Measurements from ENCODE around the gene DRD2.
A peak's percentile ranks its signal among the peaks of the same experiment; 100 is the strongest.

Gene DRD2

DNA sequence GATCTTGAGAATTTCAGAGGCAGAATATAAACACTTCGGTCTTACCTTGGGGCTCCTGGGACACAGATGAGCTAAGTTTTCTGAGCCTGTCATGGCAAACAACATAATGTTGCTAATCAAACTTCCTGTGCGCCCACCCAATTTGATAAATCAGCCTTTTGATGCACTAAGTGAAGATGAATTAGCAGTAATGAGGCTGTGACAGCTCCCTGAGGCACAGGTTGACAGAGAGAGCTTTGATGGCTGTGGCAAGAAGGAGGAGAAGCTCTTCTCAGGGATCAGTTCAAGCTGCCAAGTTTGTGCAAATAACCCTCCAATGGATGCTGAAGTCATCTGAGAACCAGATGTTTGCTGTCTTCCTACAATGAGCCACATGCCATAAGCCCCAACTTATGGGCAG is 34.4 kb downstream of the DRD2 start:
- DNase-seq: no peak

DNA sequence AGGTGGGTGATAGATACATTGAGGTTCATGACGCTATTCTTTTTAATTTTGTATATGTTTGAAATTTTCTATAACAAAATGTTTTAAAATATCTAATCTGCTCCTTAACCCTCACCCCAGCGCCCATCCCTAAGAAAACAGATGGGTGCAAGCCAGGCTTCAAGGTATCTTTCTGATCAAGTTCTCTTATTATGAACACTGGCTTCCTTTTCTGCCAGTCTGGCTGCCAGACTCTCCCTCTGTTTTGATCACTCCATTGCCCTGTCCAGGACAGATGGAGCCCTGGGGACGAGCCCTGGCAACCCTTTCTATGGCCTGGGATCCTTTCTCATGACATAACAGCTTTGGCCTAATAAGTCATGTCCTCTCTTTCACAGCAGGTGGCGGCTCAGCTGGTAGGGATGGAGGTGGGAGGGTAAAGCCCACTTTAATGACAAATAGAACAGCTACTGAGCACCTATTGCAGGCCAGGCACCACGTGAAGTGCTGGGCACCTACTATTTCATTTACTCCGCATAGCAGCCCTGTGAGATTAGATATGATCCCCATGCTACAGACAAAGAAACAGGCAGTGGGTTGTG is 38.4 kb downstream of the DRD2 start:
- no peak for DNase-seq

DNA sequence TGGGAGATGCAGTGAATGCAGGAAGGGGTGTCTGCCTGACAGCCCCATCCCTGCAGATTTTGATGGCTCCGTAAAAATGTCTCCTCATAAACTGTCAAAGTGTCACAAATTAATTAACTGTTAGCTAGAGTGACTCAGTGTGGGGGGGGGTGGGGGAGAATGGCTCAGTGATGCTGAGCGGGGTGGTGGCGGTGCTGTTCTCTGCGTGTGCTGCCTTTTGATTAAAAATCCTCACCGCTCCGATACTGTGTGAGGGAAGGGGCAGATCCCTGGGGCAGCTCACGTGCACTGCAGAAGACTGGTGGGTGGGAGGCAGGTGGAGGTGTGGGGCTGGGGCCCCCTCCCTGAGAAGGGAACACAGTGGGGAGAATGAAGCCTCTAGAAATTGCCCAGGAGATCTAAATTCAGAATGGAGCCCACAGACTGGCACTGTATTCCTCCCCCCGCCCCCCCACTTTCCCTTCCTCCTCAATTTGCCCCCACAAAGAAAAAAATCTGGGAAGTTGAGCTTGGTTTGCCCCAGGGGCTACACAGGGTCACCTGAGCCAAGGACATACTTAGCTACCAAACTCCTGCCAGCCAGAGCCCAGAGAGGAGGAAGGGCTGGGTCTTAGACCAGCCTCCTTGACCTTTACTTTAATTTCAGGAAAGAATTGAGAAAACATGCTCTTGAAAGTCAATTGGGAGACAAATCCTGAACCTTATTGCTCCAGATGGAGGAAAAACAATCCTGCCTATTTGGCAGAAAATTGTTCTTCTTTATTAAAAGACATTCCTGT is 39.8 kb downstream of the DRD2 start:
- DNase-seq: no peak

DNA sequence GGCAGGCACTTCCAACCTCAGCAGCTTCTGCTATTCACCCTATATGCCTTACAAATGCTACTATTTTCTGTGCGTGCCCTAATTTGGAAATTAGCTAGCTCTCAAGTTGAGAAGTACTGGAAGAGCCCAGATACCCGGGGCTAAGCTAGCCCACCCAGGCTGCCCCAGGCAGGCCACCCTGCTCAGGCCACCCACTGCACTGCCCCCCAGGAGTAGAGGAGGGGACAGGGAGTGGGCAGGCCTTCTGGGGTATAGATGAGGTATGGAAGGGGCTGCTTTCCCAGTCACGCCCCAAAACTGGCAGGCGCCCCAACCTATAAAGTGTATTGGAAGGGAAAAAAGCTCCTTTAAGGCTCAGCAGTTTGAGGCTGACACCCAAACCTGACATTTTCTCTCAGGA is 43.5 kb downstream of the DRD2 start:
- DNase-seq: no peak

DNA sequence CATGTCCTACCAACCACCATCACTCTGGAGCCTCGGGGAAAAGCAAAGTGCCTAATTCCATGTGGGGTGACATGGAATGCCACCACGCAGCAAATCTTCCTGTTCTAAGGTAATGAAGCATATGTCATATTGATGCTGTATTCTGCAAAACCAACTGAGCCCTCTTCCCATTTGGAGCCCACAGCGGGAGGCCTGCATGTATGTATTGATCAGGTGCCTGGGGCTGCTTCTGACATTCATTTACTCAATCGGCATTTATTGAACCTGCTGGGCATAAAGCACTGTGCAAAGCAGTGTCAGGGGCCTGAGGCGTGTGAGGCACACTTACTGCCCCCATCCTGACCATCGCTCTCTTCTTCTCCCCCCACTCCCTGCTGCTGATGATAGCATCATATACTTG is 48.5 kb downstream of the DRD2 start:
- no peak for DNase-seq

DNA sequence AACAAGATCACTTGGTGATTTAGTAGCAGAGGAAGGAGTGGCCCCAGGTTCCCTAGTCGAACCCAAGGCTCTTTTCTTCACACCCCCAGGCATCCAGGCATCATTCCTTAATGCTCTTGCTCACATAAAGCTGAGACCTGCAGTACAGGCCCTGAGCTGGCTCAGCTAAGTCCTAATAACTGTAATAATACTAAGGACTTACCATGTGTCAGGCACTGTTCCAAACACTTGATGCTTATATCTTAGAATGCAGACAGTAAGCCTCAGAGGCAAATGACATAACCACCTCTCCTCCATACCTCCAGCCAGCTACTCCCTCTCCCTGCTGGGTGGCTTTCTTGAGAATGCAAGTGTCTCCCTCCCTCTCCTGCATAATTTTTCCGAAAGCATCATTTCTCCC is 54.4 kb downstream of the DRD2 start:
- no peak for DNase-seq

DNA sequence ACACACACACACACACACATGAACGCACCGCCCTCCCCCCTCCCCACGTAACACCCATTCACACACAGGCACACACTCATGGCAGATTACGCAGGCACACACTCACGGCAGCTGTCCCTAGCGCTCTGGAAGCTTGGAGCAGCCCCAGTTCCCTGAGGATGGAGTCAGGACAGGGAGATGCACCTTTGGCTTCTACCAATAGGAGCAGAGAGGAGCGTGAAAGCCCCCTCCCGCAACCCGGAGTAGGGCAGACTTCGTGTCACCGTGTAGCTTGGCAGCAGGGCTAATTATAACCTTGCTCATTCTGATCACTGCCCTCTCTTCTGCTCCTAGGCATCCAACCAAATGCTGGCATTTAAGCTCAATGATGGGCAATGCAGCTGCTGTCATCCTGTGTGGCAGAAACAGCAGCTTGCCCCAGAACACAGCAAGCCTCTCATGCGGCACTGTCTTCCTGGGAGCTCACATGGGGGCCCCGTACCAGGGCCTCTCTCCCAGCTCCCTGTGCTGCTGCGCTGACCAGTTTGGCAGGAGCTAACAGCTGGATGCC is 55.7 kb downstream of the DRD2 start:
- peak; percentile 21 for DNase-seq

DNA sequence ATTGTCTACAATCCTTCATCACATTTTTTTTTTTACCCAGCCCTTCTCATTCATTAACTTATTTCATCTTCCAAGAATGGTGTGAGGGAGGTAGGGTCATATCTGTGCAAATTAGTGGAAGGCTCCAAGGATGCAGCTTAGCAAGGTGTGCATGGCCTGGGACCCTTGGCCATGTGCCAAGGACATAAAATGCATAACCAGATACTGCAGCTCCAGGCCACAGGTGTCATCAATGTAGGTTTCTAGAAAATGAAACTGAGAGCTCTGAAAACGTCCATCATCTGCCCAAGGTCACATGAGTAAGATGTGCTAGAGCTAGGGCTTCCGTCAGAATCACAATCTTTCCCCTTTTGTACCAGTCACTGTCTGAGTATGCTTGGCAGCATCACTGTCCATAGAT is 57.8 kb downstream of the DRD2 start:
- DNase-seq: no peak

DNA sequence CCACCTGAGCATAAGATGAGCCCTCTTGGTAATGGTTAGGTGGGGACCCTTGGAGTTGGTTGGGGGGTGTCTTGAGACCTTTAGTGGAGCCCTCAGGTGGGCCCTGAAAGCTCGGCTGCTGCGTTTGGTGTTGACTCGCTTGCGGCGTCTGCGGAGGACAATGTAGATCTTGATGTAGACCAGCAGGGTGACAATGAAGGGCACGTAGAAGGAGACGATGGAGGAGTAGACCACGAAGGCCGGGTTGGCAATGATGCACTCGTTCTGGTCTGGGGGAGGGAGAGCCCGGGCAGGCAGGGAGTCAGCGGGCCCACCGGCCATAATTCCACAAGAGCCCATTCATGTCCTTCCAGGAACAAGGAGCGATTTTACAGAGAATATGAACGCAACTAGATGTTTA is 59.9 kb downstream of the DRD2 start:
- no peak for DNase-seq

DNA sequence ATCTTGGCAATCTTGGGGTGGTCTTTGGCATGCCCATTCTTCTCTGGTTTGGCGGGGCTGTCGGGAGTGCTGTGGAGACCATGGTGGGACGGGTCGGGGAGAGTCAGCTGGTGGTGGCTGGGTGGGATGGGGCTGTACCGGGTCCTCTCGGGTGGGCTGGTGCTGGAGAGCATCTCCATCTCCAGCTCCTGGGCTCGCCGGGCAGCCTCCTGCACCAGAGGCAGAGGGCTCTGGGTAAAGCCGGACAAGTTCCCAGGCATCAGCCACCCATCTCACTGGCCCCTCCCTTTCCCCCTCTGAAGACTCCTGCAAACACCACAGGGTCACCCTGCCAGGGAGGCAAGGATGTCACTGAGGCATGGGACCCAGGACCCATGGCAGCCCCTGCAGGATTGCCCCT is 62.5 kb downstream of the DRD2 start:
- no peak for DNase-seq

DNA sequence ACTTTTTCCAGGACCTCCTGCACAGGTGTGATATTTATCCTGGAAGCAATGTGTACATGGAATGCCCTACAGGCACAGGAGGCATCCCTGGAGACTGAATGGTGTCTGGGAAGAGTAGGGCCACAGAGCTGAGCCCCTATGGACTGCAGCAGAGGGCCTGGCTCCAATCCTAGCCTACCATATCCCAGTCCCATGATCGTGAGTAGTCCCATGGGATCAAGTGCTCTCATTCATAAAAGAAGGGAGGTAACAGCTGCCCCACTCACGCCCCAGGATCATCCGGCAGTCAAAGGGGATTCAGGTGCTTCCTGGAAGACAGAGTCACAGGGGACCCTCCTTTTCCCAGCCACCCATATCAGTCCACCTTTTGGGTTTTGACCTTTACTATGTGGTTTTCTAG is 63.7 kb downstream of the DRD2 start:
- DNase-seq: no peak

DNA sequence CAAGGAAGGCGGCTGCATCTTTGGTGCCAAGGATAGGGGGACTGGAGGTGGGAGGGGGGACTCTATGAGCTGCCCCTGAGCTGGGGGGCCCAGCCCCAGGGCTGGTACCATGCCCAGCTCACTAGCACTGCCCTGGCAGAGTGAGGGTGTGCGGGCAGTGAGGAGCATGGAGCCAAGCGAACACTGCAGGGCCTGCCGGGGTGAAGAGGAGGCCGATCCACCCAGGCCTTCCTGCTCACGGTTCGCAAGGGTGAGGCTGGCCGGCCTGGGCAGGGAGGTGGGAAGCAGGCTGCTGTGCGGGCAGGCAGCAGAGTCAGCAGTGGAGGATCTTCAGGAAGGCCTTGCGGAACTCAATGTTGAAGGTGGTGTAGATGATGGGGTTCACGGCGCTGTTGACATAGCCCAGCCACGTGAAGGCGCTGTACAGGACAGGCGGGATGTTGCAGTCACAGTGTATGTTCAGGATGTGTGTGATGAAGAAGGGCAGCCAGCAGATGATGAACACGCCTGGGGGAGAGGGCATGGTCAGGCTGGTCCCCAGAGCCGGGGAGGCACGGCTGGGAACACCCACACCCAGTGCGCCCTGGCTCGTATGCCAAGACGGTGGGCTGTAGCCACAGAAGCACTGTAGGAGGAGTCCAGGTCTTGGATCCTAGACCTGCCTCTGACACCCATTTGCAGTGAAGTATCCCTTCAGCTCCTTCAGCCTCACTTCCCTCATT is 64.6 kb downstream of the DRD2 start:
- no peak for DNase-seq

DNA sequence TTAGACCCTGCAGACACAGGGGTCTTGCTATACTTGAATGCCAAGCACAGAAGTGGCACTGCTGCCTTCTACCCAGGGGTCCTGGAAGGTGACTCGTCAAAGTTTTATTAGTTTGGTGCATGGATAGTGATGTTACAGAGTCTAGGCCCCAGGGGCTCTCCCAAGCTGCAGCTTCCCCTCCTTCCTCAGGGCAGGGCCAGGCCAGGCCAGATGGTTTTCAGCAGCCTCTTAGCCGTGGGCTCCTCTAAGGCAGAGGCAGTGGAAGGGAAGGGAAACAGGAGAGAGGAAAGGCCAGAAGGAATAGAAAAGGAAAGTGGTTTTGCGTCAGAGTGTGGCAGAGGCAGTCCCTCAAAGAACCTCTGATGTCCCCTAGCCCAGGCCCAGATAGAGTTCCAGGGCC is 65.7 kb downstream of the DRD2 start:
- no peak for DNase-seq

DNA sequence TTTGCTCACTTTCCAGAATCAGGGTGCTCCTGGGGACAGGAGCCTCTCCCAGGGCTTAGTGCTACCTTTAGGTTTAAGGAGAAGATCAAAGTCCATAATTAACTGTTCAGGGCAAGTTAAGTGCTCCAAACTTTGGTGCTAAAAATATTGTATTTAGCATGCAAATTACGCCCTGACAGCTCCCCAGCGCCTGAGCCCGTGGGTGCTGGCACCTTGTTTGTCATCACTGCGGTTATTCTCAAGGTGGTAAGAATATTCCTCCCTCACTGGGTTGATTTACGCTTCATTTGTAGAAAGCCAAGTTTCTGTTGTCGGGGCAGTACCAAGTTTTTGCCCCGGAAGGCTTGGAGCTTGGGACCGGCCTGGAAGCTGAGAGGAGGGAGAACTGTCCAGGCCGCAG is 66.3 kb downstream of the DRD2 start:
- no peak for DNase-seq

DNA sequence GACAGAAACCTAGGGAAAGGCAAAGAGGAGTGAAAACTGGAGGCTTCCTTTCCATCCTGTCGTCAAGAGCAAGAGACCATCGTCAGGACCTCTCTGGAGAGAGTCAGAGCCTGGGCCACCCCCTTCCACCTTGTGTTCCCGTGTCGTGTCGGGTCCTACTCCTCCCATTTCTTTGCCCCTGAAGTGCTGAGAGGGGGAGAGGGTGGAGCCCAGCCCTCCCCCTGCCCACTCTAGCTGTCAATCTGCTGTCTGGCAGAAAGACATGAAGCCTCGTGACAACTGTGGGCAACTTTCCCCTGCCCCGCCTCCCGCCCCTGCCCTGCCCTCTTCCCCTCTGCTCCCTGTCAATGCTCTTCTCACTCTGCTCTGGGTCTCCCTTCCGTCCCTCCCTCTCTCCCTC is 67.0 kb downstream of the DRD2 start:
- DNase-seq: no peak

DNA sequence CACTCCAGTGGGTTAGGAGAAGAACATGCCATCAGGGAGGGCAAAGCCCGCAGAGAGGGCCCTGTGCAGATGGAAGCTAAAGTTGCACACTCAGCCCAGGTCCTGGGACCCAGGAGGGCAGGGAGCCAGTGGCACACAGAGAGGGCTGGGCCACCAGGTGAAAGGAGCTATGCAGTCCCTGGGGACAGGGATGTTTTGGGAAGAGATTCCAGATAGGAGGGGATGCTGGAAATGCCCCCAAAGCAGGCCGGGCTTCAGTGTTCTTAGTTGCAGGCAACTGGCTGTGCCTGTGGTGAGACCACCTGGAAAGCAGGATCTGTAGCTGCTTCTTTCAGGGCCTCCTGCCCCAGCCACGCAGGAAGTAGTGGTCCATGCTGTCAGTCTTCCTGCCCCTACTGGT is 68.0 kb downstream of the DRD2 start:
- DNase-seq: no peak

DNA sequence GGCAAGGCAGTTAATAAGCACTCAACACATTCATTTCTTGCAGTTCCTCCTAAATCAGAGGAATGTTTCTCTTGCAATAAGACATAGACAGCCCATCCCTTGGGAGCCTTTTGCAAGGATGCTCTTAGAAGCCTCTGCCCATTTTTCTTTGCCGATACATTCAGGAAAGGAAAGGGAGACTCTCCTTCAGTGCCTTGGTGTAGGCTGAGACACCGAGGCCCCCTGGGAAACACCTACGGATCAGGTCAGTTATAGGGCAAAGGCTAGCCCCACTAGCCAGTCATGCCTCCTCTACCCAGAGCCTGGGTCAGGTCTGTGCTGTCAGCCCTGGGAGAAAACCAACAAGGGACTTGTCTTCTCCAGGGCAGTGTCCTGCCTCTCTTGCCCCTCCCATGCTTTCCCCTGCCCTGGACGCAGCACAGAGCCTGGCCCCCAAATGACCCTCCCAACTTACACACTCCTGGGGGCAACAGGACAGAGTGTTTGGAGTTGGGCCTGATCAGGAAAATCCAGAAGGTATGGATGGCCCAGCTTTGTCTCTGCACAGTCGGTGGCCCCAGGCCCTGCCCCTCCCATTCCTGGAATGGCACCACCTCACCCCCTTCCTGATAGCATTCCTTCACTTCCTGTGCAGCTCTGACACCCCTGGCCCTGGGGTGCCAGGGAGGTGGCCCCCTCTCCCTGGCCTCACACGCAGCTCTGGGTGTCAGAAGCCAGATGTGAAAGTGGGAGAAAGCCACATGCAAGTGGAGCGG is 69.3 kb downstream of the DRD2 start:
- DNase-seq: no peak

DNA sequence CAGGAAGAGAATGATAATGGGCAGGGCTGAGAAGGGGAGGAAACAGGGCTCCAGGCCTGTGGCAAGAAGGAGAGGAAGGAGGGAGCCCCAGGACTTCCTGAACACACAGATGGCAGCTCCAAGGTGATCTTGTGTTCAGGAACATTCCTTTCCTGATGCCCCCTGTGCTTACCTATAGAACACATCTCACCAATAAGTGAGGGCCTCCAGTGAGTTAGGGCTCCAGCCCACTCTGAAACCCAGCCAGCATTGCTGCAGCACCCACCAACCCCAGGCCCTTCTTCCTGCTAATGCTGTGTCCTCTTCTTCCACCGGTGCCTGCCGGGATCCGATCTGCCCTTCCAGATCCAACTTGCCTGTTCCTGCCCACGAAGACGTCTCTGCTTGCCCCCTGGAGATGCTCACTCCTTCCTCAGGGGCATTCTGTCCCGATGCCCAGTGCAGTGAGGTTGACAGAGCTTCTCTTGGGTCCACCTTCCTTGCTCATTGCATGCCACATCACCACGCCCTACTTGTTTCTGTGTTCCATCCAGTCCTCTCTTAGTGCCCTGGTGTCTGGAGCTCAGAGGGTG is 70.3 kb downstream of the DRD2 start:
- no peak for DNase-seq

DNA sequence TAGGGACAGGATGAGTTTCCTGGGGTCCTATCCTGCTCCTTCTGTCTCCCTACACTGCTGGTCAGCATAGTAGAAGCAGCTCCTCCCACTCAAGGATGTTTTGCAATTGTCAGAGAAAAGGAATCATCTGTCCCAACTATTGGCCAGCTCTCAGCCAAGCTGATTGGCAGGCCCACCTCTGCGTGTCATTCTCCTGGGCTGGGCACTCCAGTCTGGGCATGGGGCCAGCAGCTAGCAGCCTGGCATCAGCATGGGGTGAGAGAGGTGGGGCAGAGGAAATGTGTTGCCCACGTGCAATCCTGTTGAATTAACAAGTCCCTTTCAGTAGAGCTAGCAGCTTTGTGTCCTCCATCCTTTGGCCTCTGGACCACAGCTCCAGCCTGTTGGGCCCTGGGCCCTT is 73.5 kb downstream of the DRD2 start:
- DNase-seq: peak; percentile 79

DNA sequence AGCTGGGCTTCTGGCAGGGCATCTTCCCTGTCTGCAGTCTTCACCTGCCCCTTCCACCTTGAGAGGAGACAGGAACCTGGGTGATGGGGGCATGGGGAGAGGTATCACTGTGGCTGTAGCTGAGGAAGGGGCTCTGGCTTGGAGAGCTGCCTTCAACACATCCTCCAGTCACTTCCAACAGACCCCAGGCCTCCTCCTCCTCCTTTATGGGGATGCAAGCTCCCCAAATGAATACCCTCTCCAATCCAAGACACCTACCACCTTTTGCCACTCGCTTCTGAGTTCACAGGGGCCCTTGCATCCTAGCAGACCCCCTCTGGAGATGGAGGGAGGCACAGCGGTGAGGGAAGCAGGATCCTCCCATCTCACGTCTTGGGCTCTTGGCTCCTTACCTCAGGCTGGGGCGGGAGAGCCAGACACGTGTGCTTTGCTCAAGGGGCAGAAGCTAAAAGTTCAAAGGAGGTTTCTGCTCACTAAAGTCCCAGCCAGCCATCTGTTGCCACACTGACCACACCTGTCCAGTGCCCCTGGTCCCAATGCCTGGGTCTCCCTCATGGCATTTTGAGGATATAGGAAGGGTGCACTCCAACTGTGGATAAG is 74.5 kb downstream of the DRD2 start:
- DNase-seq: no peak

DNA sequence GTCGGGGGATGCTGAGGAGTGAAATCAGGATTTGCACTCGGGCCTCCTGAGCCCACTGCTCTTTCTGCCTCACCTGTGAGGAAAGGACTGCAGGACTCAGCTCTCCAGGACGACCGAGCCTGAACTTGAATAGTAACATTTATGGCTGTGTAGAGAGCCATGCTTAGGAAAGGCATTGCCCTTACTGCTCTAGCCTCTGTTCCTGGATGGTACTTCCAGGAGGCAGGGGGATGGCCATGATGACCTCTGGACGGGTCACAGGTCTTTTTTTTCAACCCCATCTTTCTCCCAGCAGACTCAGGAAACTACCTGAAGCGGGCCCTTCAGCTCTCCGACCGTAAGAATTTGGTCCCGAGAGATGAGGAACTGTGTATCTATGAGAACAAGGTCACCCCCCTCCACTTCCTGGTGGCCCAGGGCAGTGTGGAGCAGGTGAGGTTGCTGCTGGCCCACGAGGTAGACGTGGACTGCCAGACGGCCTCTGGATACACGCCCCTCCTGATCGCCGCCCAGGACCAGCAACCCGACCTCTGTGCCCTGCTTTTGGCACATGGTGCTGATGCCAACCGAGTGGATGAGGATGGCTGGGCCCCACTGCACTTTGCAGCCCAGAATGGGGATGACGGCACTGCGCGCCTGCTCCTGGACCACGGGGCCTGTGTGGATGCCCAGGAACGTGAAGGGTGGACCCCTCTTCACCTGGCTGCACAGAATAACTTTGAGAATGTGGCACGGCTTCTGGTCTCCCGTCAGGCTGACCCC is 76.3 kb downstream of the DRD2 start:
- DNase-seq: no peak

DNA sequence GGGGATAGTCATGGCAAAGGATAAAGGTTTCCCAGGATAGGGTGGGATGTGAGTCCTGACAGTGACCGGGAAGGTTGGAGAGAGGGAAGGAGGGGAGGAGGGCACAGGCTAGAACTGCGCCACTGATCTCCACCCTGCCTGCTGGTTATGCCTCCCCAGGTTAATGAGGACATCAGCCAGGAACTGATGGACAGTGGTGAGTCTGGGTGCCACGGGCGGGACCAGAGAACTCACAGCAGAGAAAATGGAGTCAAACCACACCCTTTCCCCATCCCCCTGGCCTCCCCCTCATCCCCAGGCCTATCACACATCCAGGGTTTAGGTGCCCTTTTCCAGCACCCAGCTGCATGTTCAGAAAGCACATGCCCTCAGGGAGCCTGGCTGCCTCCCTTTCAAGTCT is 77.4 kb downstream of the DRD2 start:
- DNase-seq: no peak

Measured in NCI-H2081 treated with DMSO at 0.1 percent for 48 hours (cell line).